HTERT RPE-1 (cell line): ENCODE measurements around the gene ETFDH.
"Not testable (repeated sequence)": the region's sequence is repeated elsewhere in the genome, so short reads cannot be mapped to it uniquely, and the experiment has no call there.

Source experiments
- in situ Hi-C: fragments of 300-500 bp; cut with MboI; formaldehyde crosslinking; loops from 4 replicates; pipeline ENCODE4 v1.14.3; 2020; ENCODE audit warnings: low sequenced_read_pairs

Gene ETFDH

GRCh38 chr4:158750379-158750778, 78.3 kb downstream of the ETFDH start:
- in situ Hi-C loops, result no loop called here

- in situ Hi-C loops, result no loop called here
Measured at GRCh38 chr4:158754385-158755180, 82.5 kb downstream of the ETFDH start.

- in situ Hi-C loops, result not testable (repeated sequence)
Measured at GRCh38 chr4:158755819-158756218, 83.7 kb downstream of the ETFDH start.

- in situ Hi-C loops, result no loop called here
Measured at GRCh38 chr4:158756588-158756987, 84.5 kb downstream of the ETFDH start.

- in situ Hi-C loops, result no loop called here
Measured at GRCh38 chr4:158758142-158758541, 86.0 kb downstream of the ETFDH start.

GRCh38 chr4:158758703-158759102, 86.6 kb downstream of the ETFDH start:
- in situ Hi-C loops, result no loop called here
